GM12878 (cell line): Measurements from ENCODE around the gene DMD. TPM values are rescaled to one million over a fixed set of nuclear protein-coding genes. Genes with fewer than 3 reads are reported as not detected.

ENCODE experiments used
- ATAC-seq: fragments of 200-7000 bp; cut with Tn5 transposase; 3 replicates; pipeline ENCODE4 v1.9.1; 2020; ENCODE audit warnings: mild to moderate bottlenecking, moderate library complexity
- BruUV-seq: library from RNA; stranded (reverse); fragments of 400-500 nt; replicated peaks from 2 replicates; lab custom pipeline; 2021; lab: Mats Ljungman, UMichigan
- CTCF ChIA-PET: fragments of 300-600 bp; sonication (Branson Sonifier 250); formaldehyde crosslinking; extraction: SDS; loops from one replicate; lab custom pipeline; 2021; ENCODE audit warnings: inconsistent platforms; lab: Yijun Ruan, JAX
- POLR2A ChIA-PET: fragments of 350-600 bp; formaldehyde crosslinking; extraction: SDS; loops from one replicate; lab custom pipeline; 2021; ENCODE audit warnings: inconsistent platforms; lab: Charles Lee
- RAD21 ChIA-PET: fragments of 300-600 bp; sonication (Branson Sonifier 250); formaldehyde crosslinking; loops from one replicate; lab custom pipeline; 2023; ENCODE audit warnings: antibody characterized with exemption; ENCODE audit not compliant: unreplicated experiment; lab: Charles Lee
- SMC1A ChIA-PET: fragments of 300-600 bp; sonication (Branson Sonifier 250); formaldehyde crosslinking; loops from one replicate; lab custom pipeline; 2023; ENCODE audit not compliant: unreplicated experiment, uncharacterized antibody; lab: Charles Lee
- DNase-seq: peaks from one replicate; pipeline ENCODE4 v3.0.0-alpha.2; 2011; ENCODE audit warnings: low read depth, low spot score
- FAIRE-seq: peaks from 3 replicates; lab custom pipeline; 2011; peaks lifted over from hg19 to GRCh38; lab: Jason Lieb, UNC
- H2AFZ ChIP-seq: 2 replicates; pipeline ENCODE4 v1.6.0; 2011; ENCODE audit warnings: low read depth, low read length, control low read depth; ENCODE audit not compliant: control insufficient read depth
- H3K27ac ChIP-seq: 2 replicates; pipeline ENCODE4 v1.5.1; 2011; ENCODE audit warnings: control low read depth; ENCODE audit not compliant: control insufficient read depth, insufficient read depth
- H3K27me3 ChIP-seq, 2 experiments: replicated peaks in 1 of 2; 2 replicates each; pipeline versions ENCODE4 v1.6.0 to v1.6.1; 2011; ENCODE audit warnings: low read length in 1 of 2; ENCODE audit not compliant: control insufficient read depth in 2 of 2, insufficient read depth in 2 of 2
- H3K36me3 ChIP-seq, 2 experiments: 2 replicates each; pipeline ENCODE4 v1.5.1; 2011; ENCODE audit warnings: low read length in 1 of 2; ENCODE audit not compliant: control insufficient read depth in 2 of 2, insufficient read depth in 2 of 2
- H3K4me1 ChIP-seq: 2 replicates; pipeline ENCODE4 v1.6.1; 2011; ENCODE audit warnings: mild to moderate bottlenecking, low read length, moderate library complexity, mixed read lengths; ENCODE audit not compliant: control insufficient read depth, insufficient read depth
- H3K4me2 ChIP-seq: 2 replicates; pipeline ENCODE4 v1.6.0; 2011; ENCODE audit warnings: control low read depth; ENCODE audit not compliant: control insufficient read depth, insufficient read depth
- H3K4me3 ChIP-seq: fragments of 200-600 bp; sonication (generic); 2 replicates; pipeline ENCODE4 v1.5.1; 2016
- H3K79me2 ChIP-seq: 2 replicates; pipeline ENCODE4 v1.6.0; 2011; ENCODE audit warnings: low read length; ENCODE audit not compliant: control insufficient read depth, insufficient read depth
- H3K9ac ChIP-seq: 2 replicates; pipeline ENCODE4 v1.8.0; 2011; ENCODE audit warnings: low read length, control low read depth, mixed read lengths; ENCODE audit not compliant: control insufficient read depth, insufficient read depth
- H3K9me3 ChIP-seq: replicated peaks from 3 replicates; pipeline ENCODE4 v1.5.1; 2011; ENCODE audit warnings: mild to moderate bottlenecking, low read length; ENCODE audit not compliant: control insufficient read depth, insufficient read depth
- H4K20me1 ChIP-seq: 2 replicates; pipeline ENCODE4 v1.6.0; 2011; ENCODE audit not compliant: control insufficient read depth, insufficient read depth
- ATF7 ChIP-seq: fragments of 450-650 bp; IDR thresholded peaks from 2 replicates; pipeline ENCODE4 v1.6.1; 2016; ENCODE audit warnings: low read depth, mild to moderate bottlenecking
- DPF2 ChIP-seq: fragments of 450-650 bp; IDR thresholded peaks from 2 replicates; pipeline ENCODE4 v1.6.1; 2017; ENCODE audit warnings: mild to moderate bottlenecking
- EED ChIP-seq: sonication (generic); IDR thresholded peaks from 2 replicates; pipeline ENCODE4 v1.6.1; 2016; ENCODE audit warnings: antibody characterized with exemption, low read depth
- ESRRA ChIP-seq: IDR thresholded peaks from 2 replicates; pipeline ENCODE4 v1.6.1; 2012; ENCODE audit warnings: mild to moderate bottlenecking, low read length, improper control_type of control experiment
- GABPA ChIP-seq: IDR thresholded peaks from 2 replicates; pipeline ENCODE4 v1.6.1; 2014; ENCODE audit warnings: antibody characterized with exemption, low read depth, mild to moderate bottlenecking, inconsistent platforms
- MEF2B ChIP-seq: fragments of 450-650 bp; IDR thresholded peaks from 2 replicates; pipeline ENCODE4 v1.6.1; 2018; ENCODE audit warnings: mild to moderate bottlenecking, moderate library complexity; ENCODE audit not compliant: partially characterized antibody, poor library complexity, severe bottlenecking
- NFXL1 ChIP-seq: fragments of 450-650 bp; IDR thresholded peaks from 2 replicates; pipeline ENCODE4 v1.6.1; 2017; ENCODE audit warnings: antibody characterized with exemption, mild to moderate bottlenecking, borderline replicate concordance
- NFYA ChIP-seq: IDR thresholded peaks from 2 replicates; pipeline ENCODE4 v1.6.1; 2011; ENCODE audit warnings: low read depth, mild to moderate bottlenecking, low read length, improper control_type of control experiment, borderline replicate concordance
- WGBS: methylation state at CpG from one replicate; pipeline ENCODE4 v1.1.6; 2016; ENCODE audit warnings: low lambda C conversion rate; ENCODE audit not compliant: insufficient replicate concordance, insufficient coverage; ENCODE audit errors: missing lambda C conversion rate; 5-methylcytosine and 5-hydroxymethylcytosine counted together
- in situ Hi-C: fragments of 300-500 bp; cut with MboI; formaldehyde crosslinking; loops from 9 replicates; pipeline ENCODE4 v1.14.3; 2018; ENCODE audit warnings: mixed read lengths
- intact Hi-C: fragments of 100-400 bp; cut with micrococcal nuclease; formaldehyde crosslinking; loops from one replicate; pipeline ENCODE4 v1.14.2; 2022; ENCODE audit not compliant: unreplicated experiment
- polyA plus RNA-seq, 11 experiments: library from polyadenylated mRNA; depleted of rRNA in 4 of 11; unstranded in 6 of 11; stranded (reverse) in 5 of 11; fragments of >200 nt; fragmentation: Nextera tagmentation in 4 of 11; fragmentation: Illumina TruSeq in 1 of 11; extraction: Ambion mirVana in 4 of 11; extraction: Trizol in 1 of 11; gene quantifications; 1 replicate in 1 of 11; 2 replicates in 10 of 11; pipeline versions ENCODE4 v1.2.1 to v1.2.3, GENCODE V29; 2011 to 2016; ENCODE audit warnings: inconsistent platforms in 2 of 11, missing spikeins in 2 of 11, low read depth in 1 of 11
- total RNA-seq, 4 experiments: library from RNA; depleted of rRNA in 3 of 4; stranded (reverse); fragments of >200 nt in 3 of 4; fragmentation: Illumina TruSeq in 1 of 4; extraction: Trizol in 1 of 4; gene quantifications; 2 replicates each; pipeline versions ENCODE4 v1.2.1 to v1.2.3, GENCODE V29; 2013 to 2021
- TF ChIP-seq, protein P1 (sequence below): fragments of 150-350 bp; IDR thresholded peaks from 2 replicates; pipeline ENCODE4 v1.6.1; 2014; ENCODE audit warnings: mild to moderate bottlenecking, low read depth, low read length
- TF ChIP-seq, protein P2 (sequence below): fragments of 450-650 bp; IDR thresholded peaks from 2 replicates; pipeline ENCODE4 v1.6.1; 2017; ENCODE audit warnings: mild to moderate bottlenecking, moderate library complexity
- TF ChIP-seq, protein P3 (sequence below): IDR thresholded peaks from 2 replicates; pipeline ENCODE4 v1.6.1; 2012; ENCODE audit warnings: low read depth, low read length, improper control_type of control experiment

The DMD gene
- total and polyA plus RNA-seq, 10 of the 15 experiments (the other 5 are each of a cell fraction or from before 2014, with no cell fraction given) = 1.4 to 24.3 (median 4.3) TPM

DNA sequence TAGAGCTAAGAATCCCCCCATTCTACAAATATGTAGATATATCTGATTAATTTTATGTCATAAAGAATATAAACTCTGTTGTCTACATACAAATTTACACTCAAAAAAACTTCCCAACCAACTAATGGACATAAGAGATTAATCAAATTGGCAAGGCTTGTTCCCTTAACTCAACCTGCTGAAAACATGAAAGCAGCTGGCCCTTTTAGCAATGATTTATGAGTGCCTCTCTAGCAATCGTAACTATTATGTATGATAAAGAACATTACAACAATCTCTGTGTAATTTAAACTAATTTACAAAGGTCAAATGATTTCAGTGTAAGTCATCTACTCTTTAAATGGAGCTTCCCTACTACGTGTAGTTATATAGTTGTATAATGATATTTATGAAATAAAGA, 2056.4 kb downstream of the DMD start:
- ChIA-PET CTCF (interaction anchor here (1.2 to 2.1 kb wide), 4 partner anchors 12 to 116 kb away, joined by 3 to 10 read pairs (median 4); no protein-coding TSS in a partner anchor), POLR2A (no interaction called here), SMC1A (interaction anchor here (0.6 to 1.1 kb wide), 4 partner anchors 11 to 118 kb away, joined by 3 read pairs; no protein-coding TSS in a partner anchor)
- Histone ChIP-seq H3K27me3 (no peaks in the 10 kb centered on the region), H3K79me2 (no peaks in the 10 kb centered on the region), H2AFZ (no peak overlapping the region), H3K9ac (no peak overlapping the region), H3K4me2 (no peak overlapping the region)
- no peak for DNase-seq
- WGBS = 36% methylated on average over 2 of the region's 2 CpGs
- BruUV-seq = no TSS peak
- TF ChIP-seq, protein P1, sequence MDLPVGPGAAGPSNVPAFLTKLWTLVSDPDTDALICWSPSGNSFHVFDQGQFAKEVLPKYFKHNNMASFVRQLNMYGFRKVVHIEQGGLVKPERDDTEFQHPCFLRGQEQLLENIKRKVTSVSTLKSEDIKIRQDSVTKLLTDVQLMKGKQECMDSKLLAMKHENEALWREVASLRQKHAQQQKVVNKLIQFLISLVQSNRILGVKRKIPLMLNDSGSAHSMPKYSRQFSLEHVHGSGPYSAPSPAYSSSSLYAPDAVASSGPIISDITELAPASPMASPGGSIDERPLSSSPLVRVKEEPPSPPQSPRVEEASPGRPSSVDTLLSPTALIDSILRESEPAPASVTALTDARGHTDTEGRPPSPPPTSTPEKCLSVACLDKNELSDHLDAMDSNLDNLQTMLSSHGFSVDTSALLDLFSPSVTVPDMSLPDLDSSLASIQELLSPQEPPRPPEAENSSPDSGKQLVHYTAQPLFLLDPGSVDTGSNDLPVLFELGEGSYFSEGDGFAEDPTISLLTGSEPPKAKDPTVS = no peak
- TF ChIP-seq GABPA (no peak), ATF7 (no peak), DPF2 (no peak), ESRRA (no peak), EED (no peak), MEF2B (no peak), NFYA (no peak), NFXL1 (no peak)
- TF ChIP-seq, protein P2, sequence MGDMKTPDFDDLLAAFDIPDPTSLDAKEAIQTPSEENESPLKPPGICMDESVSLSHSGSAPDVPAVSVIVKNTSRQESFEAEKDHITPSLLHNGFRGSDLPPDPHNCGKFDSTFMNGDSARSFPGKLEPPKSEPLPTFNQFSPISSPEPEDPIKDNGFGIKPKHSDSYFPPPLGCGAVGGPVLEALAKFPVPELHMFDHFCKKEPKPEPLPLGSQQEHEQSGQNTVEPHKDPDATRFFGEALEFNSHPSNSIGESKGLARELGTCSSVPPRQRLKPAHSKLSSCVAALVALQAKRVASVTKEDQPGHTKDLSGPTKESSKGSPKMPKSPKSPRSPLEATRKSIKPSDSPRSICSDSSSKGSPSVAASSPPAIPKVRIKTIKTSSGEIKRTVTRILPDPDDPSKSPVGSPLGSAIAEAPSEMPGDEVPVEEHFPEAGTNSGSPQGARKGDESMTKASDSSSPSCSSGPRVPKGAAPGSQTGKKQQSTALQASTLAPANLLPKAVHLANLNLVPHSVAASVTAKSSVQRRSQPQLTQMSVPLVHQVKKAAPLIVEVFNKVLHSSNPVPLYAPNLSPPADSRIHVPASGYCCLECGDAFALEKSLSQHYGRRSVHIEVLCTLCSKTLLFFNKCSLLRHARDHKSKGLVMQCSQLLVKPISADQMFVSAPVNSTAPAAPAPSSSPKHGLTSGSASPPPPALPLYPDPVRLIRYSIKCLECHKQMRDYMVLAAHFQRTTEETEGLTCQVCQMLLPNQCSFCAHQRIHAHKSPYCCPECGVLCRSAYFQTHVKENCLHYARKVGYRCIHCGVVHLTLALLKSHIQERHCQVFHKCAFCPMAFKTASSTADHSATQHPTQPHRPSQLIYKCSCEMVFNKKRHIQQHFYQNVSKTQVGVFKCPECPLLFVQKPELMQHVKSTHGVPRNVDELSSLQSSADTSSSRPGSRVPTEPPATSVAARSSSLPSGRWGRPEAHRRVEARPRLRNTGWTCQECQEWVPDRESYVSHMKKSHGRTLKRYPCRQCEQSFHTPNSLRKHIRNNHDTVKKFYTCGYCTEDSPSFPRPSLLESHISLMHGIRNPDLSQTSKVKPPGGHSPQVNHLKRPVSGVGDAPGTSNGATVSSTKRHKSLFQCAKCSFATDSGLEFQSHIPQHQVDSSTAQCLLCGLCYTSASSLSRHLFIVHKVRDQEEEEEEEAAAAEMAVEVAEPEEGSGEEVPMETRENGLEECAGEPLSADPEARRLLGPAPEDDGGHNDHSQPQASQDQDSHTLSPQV = no peak
- TF ChIP-seq, protein P3, sequence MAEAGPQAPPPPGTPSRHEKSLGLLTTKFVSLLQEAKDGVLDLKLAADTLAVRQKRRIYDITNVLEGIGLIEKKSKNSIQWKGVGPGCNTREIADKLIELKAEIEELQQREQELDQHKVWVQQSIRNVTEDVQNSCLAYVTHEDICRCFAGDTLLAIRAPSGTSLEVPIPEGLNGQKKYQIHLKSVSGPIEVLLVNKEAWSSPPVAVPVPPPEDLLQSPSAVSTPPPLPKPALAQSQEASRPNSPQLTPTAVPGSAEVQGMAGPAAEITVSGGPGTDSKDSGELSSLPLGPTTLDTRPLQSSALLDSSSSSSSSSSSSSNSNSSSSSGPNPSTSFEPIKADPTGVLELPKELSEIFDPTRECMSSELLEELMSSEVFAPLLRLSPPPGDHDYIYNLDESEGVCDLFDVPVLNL = no peak
- TF ChIP-seq, all 136 proteins: peak for 0
- FAIRE-seq (no peak), ATAC-seq (no peak)
- Histone ChIP-seq H3K9me3 (no peaks in the 10 kb centered on the region), H3K4me1 (no peaks in the 10 kb centered on the region), H3K36me3 (no peaks in the 10 kb centered on the region), H4K20me1 (no peaks in the 10 kb centered on the region), H3K27ac (no peak overlapping the region), H3K4me3 (no peak overlapping the region)
- in situ Hi-C loops = no loop called here
- intact Hi-C loops = no loop called here
- RAD21 ChIA-PET = interaction anchor here (1.5 kb wide), 1 partner anchor 116 kb away, joined by 5 read pairs; no protein-coding TSS in a partner anchor
